Measurements from ENCODE around the gene SETDB2.
"Not testable (repeated sequence)": the region's sequence is repeated elsewhere in the genome, so short reads cannot be mapped to it uniquely, and the experiment has no call there.

Gene SETDB2

DNA sequence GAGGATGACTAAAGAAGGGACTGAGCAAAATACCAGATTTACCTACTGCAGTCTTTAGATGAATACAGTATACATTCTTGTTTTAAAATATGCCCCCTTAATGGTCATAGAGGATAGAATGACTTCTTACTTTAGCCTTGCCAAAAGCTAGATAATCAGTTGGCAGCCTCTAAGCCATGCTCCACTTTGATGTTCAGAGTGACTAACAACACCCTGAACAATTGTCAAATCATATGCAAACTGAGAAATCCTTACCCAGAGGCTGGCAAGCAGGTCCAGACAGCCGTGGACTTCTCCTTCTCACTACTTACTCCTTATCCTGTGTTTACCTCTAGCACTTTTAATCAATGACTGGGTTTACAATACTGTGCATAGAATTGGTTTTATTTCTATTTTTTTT, 28.1 kb downstream of the SETDB2 start:
- DNase-seq, result no peak

DNA sequence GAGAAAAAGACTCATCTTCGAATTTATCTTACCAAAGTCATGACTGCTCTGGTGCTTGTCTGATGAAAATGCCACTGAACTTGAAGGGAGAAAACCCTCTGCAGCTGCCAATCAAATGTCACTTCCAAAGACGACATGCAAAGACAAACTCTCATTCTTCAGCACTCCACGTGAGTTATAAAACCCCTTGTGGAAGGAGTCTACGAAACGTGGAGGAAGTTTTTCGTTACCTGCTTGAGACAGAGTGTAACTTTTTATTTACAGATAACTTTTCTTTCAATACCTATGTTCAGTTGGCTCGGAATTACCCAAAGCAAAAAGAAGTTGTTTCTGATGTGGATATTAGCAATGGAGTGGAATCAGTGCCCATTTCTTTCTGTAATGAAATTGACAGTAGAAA, 32.5 kb downstream of the SETDB2 start:
- DNase-seq, result no peak

DNA sequence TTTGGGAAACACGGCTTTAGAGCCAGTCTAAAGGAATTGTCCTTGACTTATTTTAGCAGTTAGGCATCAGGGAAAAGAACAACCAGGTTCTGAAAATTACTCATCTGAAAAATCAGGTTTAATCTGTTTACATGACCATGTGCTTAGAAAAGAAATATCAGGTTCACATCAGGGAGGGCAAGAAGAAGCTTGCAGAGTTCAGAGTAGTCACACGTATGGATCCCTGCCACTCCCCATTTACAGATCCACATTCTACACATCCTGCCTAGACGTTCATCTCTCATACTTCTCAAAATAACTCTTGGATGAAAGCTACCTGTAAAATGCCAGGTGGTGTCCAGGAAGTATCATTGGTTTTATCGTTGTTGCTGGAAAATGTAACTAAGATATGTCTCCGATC, 37.7 kb downstream of the SETDB2 start:
- DNase-seq, result no peak

DNA sequence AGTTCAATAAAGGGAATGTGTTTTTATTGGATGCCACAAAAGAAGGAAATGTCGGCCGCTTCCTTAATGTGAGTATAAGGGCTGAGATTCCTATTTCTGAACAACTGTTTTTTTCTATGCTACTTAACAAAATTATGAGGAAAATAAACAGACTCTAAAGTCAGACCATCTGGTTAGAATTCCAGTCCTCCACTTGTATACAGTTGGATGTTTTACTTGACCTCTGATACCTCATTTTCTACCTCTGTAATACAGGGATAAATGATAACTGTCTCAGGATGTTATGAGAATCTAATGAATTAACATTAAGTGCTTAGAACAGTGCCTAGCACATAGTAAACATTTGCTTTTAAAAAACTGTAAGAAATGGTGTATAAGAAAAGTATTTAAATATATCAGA, 44.5 kb downstream of the SETDB2 start:
- DNase-seq, result no peak

DNA sequence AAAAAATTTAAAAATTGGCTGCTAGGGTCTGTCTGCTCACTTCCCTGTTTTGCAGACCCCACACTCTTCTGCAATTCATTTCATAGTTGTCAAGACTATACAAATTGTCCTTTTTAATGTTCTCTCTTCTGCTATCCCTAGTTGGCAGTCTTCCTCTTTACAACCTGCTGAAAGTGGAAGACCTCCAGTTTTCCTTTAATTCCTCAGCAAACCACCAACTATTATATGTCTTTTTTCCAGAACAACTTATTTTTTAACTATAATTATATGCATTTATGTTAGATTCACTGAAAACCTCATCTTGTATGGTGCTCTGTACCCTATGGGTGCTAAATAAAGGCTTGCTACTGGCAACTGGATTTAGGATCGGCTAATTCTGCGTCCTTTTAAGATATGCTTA, 50.6 kb downstream of the SETDB2 start:
- no peak for DNase-seq

DNA sequence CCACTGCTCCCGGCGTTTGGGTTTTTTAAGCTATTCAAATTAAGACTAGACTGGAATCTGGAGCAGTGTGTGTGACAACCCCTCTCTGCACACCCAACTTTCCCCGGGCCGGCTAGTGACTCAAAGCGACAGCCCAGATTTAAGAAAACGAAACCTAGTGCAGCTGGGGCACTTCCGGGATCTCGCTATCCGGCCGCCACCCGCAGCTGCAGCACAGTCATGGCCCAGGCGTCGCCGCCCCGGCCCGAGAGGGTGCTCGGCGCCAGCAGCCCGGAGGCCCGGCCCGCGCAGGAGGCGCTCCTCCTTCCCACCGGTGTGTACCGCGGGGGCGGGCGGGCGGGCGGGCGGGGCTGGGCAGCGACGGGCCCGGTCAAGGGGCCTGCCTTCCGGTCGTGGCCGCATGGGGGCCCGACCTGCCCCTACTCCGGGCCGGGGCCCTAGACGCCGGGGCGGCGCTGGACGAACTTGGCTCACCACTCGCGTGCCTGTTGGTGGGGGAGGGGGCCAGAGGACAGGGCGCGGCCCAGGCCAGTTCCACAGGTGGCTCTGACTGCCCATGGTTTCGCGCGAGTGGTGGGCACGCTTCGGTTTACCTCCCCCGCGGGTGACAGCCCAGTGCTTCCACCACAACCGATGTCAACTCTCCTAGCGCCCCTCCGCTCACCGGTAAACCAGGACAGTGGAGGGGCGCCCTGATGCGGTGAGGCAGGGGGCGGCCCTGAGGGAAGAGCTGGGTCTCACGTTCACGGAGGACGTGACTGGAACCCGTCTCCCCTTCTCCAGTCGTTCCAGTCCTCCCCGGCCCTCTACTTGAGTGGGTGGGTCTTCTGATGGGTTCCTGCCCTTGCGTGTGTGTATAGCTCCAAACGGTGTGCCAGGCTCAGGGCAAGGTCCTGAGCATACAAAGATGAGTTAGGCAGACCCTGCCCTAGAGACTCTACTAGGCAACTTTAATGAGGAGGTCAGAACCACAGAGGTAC, 52.0 kb downstream of the SETDB2 start, which contains the start of gene PHF11:
TSS of gene PHF11 (plus strand) at position 171 of the 980 bp plus-strand sequence. CDS start at position 220, 49 bp downstream.
- peak; percentile 33 for DNase-seq

DNA sequence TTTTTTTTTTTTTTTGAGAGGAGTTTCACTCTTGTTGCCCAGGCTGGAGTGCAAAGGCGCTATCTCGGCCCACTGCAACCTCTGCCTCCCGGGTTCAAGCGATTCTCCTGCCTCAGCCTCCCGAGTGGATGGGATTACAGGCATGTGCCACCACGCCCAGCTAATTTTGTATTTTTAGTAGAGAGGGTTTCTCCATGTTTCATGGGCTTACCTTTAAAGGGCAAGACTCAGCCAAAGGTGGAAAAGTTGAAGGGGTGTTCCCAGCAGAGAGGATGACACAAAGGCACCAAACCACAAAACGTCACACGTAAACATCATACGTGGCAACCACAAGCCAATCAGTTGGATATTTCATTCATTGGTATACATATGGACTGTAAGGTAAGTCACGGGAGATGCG, 52.8 kb downstream of the SETDB2 start:
- DNase-seq, result not testable (repeated sequence)

DNA sequence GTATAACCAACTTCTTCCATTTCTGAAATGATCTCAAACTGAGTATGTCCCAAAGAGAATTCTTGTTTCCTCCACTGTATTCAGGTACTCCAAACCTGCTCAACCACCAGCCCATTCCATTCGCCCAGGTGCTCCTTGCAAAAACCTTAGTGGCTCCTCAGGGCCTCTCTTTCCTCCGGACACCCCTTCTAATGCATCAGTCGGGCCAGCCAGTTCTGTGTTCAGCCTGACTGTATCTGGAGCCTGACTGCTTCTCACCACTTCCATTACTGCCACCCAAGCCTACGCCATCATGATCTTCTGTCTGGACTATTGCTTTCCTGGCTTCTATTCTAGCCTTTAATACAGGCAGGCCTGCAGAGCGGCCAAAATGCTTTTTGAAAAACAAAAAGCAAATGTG, 53.2 kb downstream of the SETDB2 start:
- no peak for DNase-seq

DNA sequence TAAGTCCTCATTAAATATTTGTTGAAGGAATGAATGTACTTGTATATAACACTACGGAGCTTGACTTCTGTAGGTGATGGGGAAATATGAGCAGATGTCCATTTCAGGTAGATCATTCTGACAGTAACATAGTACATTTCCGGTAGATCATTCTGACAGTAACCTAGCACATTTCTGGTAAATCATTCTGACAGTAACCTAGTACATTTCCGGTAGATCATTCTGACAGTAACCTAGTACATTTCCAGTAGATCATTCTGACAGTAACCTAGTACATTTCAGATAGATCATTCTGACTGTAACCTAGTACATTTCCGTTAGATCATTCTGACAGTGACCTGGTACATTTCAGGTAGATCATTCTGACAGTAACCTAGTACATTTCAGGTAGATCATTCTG, 54.1 kb downstream of the SETDB2 start:
- no peak for DNase-seq

DNA sequence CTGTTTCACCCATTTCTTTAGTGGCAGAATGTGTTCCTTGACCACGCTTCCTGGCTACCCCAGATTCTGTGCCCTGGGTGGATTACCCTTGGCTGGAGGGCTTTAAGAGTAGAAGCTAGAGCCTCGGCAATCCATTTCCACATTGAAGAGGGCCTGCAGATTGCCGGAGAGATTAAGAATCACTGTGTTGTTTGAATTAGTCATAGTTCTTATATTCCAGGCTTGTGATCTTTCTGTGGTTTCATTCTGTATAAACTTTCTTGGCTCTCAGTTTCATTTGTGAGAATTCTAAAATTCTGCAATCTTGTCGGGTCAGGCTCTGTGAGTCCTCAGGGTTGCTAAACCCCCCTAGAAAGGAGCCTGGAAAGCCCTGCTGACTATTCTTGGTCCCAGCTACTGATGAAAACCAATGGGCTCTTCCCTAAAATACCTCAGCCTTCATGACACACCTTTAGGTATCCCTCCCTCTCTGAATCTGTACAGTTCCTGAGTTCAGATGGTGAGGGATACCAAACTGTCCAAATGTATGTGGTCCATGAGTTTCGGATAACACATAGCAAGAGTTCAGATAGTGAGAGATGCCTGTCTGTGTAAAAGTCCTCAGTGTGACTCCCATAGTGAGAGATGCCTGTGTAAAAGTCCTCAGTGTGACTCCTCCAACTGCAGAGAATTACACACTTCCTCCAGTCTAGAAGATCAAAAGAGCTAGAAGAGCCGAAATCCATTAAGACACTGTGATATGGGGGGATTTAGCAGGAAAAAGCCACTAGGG, 56.0 kb downstream of the SETDB2 start:
- DNase-seq, result no peak

DNA sequence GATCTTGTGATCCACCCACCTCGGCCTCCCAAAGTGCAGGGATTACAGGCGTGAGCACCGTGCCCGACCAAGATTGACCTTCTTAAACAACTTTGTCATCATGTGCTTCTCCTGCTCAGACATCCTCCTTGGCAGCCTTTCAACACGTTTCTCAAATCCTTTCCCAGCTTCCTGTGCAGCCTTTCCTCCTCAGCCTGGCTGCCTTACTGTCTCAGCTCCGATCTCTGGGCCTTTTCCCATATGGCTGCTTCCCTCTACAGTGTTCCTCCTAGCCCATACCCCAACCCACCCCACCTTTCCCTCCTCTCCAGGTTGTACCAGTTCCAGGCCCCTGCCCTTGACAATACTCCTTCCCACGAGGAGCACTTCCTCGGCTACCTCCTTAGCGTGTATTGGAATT, 58.9 kb downstream of the SETDB2 start:
- no peak for DNase-seq

DNA sequence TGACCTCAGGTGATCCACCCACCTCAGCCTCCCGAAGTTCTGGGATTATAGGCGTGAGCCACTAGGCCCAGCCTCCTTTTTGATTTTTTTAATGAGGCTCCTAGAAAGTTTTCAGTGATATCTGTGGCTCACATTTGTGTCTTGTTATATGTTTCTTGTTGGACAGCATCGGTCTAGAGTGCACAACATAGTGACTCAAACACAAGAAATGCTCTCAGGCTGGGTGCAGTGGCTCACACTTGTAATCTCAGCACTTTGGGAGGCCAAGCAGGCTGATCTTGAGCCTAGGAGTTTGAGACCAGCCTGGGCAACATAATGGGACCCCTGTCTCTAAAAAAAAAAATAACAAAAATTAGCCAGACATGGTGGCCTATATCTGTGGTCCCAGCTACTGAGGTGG, 59.9 kb downstream of the SETDB2 start:
- DNase-seq, result no peak

DNA sequence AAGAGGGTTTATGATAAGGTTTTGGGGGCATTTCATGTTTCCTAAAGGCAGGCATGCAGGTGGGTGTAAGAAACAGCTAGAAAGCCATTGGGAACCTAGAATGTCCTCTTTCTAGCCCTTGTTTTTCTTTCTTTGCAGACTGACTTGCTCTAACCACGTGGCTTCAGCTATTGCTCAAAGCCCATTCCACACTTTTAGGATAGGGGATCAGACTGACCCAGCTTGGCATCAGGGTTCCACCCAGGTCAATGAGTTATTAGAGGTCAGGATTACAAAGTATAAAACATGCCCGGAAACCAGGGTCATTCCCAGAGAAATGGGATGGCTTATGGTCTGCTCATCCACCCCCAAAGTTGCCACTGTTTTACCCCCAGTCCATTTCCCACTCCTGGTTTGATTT, 68.5 kb downstream of the SETDB2 start:
- DNase-seq, result no peak

DNA sequence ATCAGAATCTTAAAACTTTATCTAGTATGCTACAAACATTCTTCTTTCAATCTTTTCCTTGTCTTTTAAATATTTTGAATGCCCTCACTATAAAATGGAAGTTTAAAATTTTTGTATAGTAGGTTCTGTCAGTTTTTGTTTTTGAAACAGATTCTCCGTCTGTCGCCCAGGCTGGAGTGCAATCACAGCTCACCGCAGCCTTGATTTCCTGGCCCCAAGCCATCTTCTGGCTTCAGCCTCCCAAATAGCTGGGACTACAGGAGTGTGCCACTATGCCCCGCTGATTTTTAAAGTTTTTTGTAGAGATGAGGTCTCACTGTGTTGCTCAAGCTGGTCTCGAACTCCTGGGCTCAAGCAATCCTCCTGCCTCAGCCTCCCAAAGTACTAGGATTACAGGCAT, 72.4 kb downstream of the SETDB2 start:
- DNase-seq, result no peak

DNA sequence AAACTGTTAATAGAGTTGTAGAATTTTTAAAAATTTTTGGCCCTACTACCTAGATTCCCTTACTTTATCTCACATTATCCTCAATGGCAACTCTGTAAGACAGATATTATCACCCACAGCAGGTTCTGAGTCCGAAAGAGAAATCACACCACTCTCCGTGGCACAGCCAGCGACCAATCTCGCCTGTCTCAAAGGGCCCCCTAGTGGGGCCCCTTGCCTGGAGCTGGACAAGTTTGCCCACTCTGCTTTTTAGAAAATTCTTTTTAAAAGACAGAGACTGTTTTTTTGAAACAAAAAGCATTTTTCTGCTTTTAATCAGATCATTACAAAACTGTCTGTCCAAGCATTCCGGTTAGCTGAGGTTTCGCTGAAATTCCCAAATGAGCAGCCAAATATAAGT, 73.4 kb downstream of the SETDB2 start:
- DNase-seq, result no peak

DNA sequence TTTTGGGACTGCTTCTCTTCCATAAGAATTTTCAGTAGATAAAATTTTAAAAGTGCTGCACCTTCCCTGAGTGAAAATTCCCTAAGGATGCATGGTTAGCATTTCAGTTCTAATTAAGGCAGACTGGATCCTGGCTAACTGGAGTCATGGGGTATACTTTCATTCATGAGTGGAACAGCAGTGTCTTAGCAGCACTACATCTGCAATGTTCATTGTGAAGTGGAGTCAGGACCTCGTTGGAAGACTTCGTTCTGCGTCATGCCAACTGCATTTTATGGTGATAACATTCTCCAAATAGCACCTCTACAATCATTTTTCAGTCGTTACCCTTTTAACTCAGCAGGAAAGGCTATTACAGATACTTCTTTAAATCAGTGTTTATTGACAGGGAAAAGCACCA, 77.2 kb downstream of the SETDB2 start:
- DNase-seq, result no peak

DNA sequence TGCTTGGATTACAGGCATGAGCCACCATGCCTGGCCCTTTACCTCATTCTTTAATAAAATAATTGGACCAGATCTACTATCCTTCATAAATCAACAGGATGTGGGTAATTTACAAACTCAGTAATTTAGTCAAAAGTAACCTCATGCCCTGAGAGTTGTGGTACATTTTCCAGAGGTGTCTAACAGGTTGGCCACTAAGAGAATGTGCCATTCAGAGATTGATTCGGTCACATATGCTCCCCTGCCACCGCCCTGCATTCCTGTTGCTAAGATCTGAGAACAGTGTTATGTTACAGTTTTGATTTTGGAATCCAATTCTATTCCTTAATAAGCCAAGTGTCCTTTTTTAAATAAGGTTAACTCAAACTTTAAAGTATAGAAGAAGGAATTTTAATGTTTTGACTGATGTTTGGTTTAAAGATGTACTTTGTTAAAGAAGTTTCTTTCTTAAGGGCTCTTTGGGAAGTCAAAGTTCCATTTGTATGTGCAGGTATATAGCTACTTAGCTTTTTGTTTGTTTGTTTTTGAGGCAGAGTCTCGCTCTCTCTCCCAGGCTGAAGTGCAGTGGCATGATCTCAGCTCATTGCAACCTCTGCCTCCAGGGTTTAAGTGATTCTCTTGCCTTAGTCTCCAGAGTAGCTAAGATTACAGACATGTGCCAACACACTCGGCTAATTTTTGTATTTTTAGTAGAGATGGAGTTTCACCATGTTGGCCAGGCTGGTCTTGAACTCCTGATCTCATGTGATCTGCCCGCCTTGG, 80.8 kb downstream of the SETDB2 start:
- DNase-seq, result no peak

DNA sequence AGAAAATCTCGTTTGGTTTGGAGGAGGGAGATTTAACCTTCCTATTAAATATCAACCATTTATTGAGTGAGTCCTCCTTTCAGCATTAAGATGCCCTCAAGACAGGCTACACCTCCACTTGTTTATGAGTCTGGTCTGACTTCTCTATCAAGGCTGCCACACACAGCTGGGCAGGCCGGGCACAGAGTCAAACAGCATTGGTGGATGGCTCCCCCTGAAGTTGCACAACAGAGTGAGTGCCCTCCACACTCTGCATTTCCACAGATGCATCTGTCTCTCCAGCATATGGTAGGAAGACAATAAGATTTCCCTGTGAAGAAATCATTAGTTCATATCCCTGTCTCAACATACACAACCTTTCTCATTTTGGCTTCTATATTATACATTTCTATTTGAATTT, 83.0 kb downstream of the SETDB2 start:
- no peak for DNase-seq

DNA sequence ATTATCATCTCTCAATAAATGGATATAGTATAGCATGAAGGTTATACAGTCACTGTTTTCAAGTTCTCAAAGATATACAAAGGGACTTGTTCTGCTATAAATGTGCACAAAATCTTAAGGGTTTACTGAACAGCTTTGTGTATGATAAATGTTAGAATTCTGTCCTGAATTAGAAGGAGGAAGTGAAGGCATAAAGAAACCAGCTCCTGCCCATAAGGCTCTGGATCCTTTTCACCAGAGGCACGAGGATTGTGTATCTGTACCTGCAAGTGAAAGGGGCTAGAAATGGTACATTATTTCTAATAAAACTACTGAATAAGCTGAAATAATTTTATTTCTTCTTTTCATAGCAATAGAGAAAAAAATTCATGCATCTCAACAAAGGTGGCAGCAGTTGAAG, 84.1 kb downstream of the SETDB2 start:
- no peak for DNase-seq

DNA sequence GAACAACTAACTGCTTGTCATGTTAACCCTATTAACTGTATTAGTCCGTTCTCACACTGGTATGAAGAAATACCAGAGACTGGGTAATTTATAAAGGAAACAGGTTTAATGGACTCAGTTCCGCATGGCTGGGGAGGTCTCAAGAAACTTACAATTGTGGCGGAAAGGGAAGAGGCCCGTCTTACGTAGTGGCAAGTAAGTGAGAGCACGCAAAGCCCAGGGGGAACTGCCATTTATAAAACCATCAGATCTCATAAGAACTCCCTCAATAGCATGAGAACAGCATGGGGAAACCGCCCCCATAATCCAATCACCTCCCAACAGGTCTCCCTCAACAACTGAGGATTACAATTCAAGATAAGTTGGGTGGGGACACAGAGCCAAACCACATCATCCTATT, 86.4 kb downstream of the SETDB2 start:
- no peak for DNase-seq

DNA sequence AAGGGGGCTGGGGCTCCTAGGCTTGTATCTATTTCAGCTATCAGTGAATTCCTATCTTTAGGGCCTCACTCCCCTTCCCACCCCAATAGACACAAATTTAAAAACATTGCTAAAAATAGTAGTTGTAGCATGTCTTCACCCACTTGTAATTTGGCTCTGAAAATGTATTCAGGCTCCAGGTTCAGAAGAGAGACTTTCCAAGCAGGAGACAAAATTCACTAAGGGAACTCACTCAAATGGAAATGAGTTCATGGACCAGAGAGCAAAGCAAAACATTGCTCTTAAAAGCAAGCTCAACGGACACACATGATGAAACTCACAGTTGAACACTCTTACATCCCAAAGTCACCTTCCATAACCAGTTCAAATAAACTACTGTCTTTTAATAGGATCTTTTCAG, 88.5 kb downstream of the SETDB2 start:
- DNase-seq, result no peak

DNA sequence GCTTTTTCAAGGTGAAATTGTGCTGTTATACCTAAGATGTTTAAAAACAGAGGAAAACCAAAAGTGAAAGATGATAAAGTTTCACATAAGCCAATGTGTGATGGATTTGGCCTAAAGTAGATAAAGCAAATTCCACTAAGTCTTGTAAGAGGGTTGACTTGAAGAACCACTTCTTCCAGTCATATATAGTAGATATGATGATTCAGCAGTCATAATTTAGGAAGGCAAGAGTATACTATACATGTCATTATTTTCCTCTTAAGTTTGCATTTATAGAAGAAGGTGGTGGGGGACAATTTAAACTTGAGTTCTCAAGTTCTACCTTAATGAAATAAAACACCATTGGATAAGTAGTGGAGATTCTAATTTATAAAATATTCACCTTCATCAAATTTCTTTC, 88.9 kb downstream of the SETDB2 start:
- no peak for DNase-seq

DNA sequence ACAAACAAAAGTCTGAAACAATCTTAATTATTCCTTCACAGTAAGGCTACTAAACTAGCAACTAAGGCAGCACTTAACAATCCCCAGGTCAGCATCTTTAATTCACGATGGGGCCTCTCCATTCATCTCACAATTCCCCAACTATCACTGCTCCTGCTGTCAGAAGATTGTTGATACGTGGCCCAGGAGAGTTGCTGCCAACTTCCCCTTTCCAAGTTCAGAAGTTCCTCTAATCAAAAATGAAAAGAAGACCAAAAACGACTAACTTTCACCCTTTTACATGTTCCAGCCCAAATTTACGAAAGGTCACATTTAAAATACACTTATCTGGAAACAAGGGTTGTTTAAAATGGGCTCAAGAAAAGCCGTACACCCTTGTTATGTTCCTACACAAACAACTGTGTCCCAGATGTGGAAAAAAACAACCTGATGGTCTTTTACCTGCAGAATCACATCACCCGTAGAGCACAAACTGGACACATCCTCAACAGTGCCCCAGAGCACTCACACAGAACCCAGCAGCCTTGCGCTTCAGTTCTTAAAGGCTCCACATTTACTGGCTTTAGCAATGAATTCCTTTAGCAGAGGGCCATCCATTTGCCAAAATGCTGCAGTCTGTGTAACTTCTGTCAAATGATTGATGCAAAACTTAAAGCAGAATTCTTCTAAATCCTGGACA, 89.7 kb downstream of the SETDB2 start:
- DNase-seq, result no peak
